Activated T-cell treated with anti-CD3 and anti-CD28 coated beads, Interleukin-2, amount 50 U/mL, for 72 hours (primary cell): Measurements from ENCODE around the gene POLR1A. TPM values are rescaled to one million over a fixed set of nuclear protein-coding genes. Genes with fewer than 3 reads are reported as not detected.

Experiments used
- ATAC-seq, 2 donors: fragments of 150-1000 bp; cut with Tn5 transposase; replicated peaks in 1 of 2; 2 replicates each; pipeline ENCODE4 v1.10.0; 2021; ENCODE audit warnings: moderate library complexity in 2 of 2, mild to moderate bottlenecking in 1 of 2
- DNase-seq, 2 donors: peaks; one replicate each; pipeline ENCODE4 v3.0.0; 2021 to 2022; ENCODE audit warnings: mixed read lengths in 1 of 2
- H3K27ac Mint-ChIP-seq: one replicate; pipeline ENCODE4 v1.8.0; 2022; ENCODE audit warnings: mild to moderate bottlenecking, moderate library complexity, mixed read lengths
- H3K27me3 Mint-ChIP-seq: one replicate; pipeline ENCODE4 v1.8.0; 2022; ENCODE audit warnings: low read depth, mixed read lengths
- H3K36me3 Mint-ChIP-seq, 2 donors: one replicate each; pipeline ENCODE4 v1.8.0; 2022; ENCODE audit warnings: mixed read lengths in 2 of 2, mild to moderate bottlenecking in 1 of 2; ENCODE audit not compliant: insufficient read depth in 2 of 2
- H3K4me1 Mint-ChIP-seq: one replicate; pipeline ENCODE4 v1.8.0; 2022; ENCODE audit warnings: low read depth, mixed read lengths
- H3K4me3 Mint-ChIP-seq, 2 donors: one replicate each; pipeline ENCODE4 v1.8.0; 2022; ENCODE audit warnings: mild to moderate bottlenecking in 2 of 2, mixed read lengths in 2 of 2, moderate library complexity in 2 of 2
- H3K9me3 Mint-ChIP-seq, 2 donors: one replicate each; pipeline ENCODE4 v1.8.0; 2022; ENCODE audit warnings: mixed read lengths in 2 of 2
- total RNA-seq, 2 donors: library from RNA; stranded (reverse); gene quantifications; one replicate each; pipeline ENCODE4 v1.2.3, GENCODE V29; 2022

Gene POLR1A
- total RNA-seq, 2 donors from 2014 or later, result 23.5 to 28.0 TPM

DNA sequence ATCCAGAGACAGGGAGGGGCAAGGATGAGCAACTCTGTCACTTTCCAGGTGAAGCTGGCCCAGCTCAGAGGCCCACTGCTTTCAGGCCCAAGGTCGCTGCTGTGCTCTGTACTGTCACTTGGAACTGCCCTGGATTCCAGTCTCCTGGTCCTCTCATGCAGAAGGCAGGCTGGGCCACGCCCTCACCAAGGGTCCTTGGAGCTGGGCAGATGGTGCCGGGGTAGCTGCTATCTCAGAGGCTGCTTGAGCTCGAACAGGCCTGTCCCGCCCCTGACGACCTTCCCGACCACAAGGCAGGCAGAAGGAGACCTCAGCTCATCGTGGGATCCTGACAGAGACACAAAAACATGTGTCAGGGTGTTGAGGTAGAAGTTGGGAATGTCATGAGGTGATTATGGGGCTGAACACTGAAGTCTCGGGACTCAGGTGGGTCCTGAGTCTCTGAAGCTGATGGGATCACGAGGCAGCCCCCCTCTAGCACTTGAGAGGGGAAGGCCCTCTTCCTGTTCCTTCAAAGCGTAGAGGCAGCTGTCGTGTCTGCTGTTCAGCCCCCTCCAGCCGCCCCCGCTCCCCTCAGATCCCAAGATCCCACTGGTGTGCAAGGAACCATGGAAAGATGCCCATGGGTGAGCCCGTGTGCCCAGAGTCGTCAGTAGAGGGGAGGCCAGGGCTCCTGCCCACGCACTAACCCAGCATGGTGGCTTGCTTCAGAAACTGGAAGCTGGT is 78.3 kb downstream of the POLR1A start:
- Mint-ChIP-seq H3K4me1 (peaks cover 14% of the 10 kb centered on the region), H3K36me3 (peaks cover 10 to 21% of the 10 kb centered on the region in 2 donors), H3K27me3 (no peaks in the 10 kb centered on the region), H3K9me3 (no peaks in the 10 kb centered on the region), H3K4me3 (no peak overlapping the region), H3K27ac (no peak overlapping the region)
- DNase-seq (no peak), ATAC-seq (no peak)

DNA sequence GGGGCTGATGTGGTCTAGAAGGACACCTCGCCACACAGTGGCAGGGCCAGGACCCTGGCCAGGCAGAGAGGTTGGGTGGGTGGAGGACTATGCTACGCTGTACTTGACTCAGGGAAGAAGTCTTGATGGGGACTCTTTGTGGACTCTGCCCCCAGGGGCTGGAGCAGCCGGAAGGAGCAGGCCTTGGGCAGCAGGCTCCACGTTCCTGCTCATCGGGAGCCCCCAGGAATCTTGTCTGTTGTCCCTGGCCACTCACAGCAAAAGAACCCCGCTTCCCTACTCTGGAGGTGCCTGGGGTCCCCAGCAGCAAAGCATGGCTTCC is 79.0 kb downstream of the POLR1A start:
- H3K27me3 Mint-ChIP-seq, result no peaks in the 10 kb centered on the region
- ATAC-seq (no peak), DNase-seq (no peak)
- H3K27ac Mint-ChIP-seq, result no peak overlapping the region
- no peaks in the 10 kb centered on the region for H3K9me3 Mint-ChIP-seq
- H3K4me1 Mint-ChIP-seq, result peaks cover 14% of the 10 kb centered on the region
- peaks cover 7 to 17% of the 10 kb centered on the region in 2 donors for H3K36me3 Mint-ChIP-seq
- H3K4me3 Mint-ChIP-seq, result no peak overlapping the region

- Mint-ChIP-seq H3K9me3 (no peaks in the 10 kb centered on the region), H3K4me1 (peaks cover 10% of the 10 kb centered on the region), H3K27ac (no peak overlapping the region), H3K4me3 (no peak overlapping the region), H3K36me3 (peaks cover 7 to 13% of the 10 kb centered on the region in 2 donors), H3K27me3 (no peaks in the 10 kb centered on the region)
- ATAC-seq (no peak), DNase-seq (no peak)
These were observed 79.5 kb downstream of the POLR1A start for GRCh38 chr2:86025976-86026743.

GRCh38 chr2:86025229-86025820 is 80.4 kb downstream of the POLR1A start:
- DNase-seq (no peak), ATAC-seq (no peak)
- H3K9me3 Mint-ChIP-seq, result no peaks in the 10 kb centered on the region
- H3K27ac Mint-ChIP-seq, result no peak overlapping the region
- no peak overlapping the region for H3K4me3 Mint-ChIP-seq
- H3K27me3 Mint-ChIP-seq, result no peaks in the 10 kb centered on the region
- peaks cover 10% of the 10 kb centered on the region for H3K4me1 Mint-ChIP-seq
- H3K36me3 Mint-ChIP-seq, result peaks cover 4 to 10% of the 10 kb centered on the region in 2 donors

DNA sequence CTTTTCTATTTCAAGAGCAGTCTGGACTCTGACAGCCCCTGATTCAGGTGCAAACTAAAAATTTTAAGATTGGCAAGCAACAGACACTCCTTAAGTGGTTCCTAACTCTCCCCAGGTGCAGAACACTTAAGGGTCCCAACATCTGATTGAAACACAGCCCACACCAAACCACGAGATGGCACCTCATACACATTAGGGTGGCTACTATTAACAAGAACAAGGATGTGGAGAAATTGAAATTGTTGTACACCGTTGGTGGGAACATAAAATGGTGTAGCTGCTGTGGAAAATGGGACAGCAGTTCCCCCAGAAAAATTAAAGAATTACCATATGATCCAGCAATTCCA is 82.3 kb downstream of the POLR1A start:
- Mint-ChIP-seq H3K36me3 (peaks cover 4 to 10% of the 10 kb centered on the region in 2 donors), H3K9me3 (no peaks in the 10 kb centered on the region), H3K27ac (no peak overlapping the region), H3K4me1 (peaks cover 10% of the 10 kb centered on the region), H3K27me3 (no peaks in the 10 kb centered on the region), H3K4me3 (no peak overlapping the region)
- DNase-seq (no peak), ATAC-seq (peak in 1 of 2 donors; percentile 9)

DNA sequence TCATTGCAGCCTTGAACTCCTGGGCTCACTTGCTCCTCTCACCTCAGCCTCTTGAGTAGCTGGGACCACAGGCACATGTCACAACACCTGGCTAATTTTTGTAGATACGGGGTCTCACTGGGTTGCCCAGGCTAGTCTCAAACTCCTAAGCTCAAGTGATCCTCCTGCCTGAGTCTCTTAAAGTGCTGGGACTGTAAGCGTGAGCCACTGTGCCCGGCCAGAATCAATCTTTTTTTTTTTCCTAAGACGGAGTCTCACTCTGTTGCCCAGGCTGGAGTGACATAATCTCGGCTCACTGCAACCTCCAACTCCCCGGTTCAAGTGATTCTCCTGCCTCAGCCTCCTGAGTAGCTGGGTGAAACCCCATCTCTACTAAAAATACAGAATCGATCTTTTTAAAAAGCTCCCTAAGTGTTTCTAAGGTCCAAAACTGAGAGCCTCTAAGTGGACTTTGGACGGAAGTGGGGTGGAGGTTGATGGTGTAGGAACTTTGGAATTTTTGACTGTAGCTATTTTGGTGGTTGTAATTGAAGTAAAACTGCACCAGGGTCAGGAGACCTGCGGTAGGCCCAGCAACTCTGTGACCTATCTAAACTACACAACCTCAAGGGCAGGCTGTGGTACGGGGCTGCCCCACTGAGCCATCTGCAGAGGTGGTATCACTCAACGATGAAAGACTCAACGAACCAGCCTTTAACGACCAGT is 82.9 kb downstream of the POLR1A start:
- peaks cover 4 to 10% of the 10 kb centered on the region in 2 donors for H3K36me3 Mint-ChIP-seq
- no peaks in the 10 kb centered on the region for H3K27me3 Mint-ChIP-seq
- H3K27ac Mint-ChIP-seq, result no peak overlapping the region
- no peak for DNase-seq
- peak; percentile 39 to 65 for ATAC-seq
- no peaks in the 10 kb centered on the region for H3K9me3 Mint-ChIP-seq
- no peak overlapping the region for H3K4me3 Mint-ChIP-seq
- peaks cover 10% of the 10 kb centered on the region for H3K4me1 Mint-ChIP-seq

DNA sequence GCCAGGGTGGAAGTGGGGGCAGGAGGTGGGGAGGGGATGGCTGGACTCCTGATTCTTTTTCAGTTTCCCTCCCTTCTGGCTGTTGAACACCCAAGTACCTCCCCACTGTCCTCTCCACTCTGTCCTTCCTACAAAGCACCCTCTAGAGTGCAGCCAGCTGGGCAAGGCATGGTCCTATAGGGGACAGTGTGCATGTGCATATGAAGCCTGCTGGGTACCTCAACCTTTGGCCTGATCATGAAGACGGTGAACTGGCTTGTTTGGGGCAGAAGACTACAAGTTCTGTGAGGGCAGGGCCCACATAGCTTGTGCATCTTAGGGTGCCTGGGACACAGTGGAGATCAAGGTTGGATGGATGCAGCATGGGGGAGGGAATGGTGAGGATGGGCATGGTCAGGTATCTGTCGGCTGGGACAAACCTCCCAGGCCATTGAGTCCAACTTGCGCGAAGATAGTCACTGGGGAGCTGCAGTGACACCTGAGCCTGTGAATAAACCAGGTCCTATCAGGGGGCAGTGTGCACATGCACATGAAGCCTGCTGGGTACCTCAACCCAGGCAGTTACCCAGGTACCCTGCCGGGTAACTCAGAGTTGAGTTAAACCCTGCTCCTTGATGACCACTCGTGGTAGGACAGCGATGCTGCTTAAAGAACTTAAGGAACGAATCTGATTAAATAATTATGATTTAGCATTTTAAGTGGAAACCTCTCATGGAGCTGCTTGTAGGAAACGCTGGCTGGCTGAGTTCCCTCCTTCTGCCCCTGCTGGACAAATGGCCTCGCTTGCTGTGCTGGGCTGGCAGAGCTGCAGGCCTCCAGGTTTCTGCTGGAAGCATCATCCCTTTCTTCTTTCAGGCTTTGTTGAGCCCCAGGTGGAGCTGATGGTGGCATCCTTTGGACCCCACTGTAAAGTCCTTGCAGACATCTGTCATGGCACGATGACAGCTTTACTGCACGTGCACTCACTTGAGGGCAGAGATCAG is 84.0 kb downstream of the POLR1A start:
- no peak for ATAC-seq
- no peak overlapping the region for H3K4me3 Mint-ChIP-seq
- peaks cover 2 to 3% of the 10 kb centered on the region in 2 donors for H3K36me3 Mint-ChIP-seq
- no peak for DNase-seq
- no peaks in the 10 kb centered on the region for H3K27me3 Mint-ChIP-seq
- H3K4me1 Mint-ChIP-seq, result peaks cover 19% of the 10 kb centered on the region
- no peaks in the 10 kb centered on the region for H3K9me3 Mint-ChIP-seq
- H3K27ac Mint-ChIP-seq, result no peak overlapping the region

GRCh38 chr2:86020984-86021383 is 84.7 kb downstream of the POLR1A start:
- Mint-ChIP-seq H3K27ac (no peak overlapping the region), H3K4me1 (peaks cover 20% of the 10 kb centered on the region), H3K27me3 (no peaks in the 10 kb centered on the region), H3K9me3 (no peaks in the 10 kb centered on the region), H3K4me3 (no peak overlapping the region), H3K36me3 (peaks cover 2 to 3% of the 10 kb centered on the region in 2 donors)
- ATAC-seq (no peak), DNase-seq (no peak)

- no peak for DNase-seq
- Mint-ChIP-seq H3K9me3 (peaks cover 3 to 5% of the 10 kb centered on the region in 2 donors), H3K36me3 (peaks cover 2 to 5% of the 10 kb centered on the region in 2 donors), H3K4me3 (no peak overlapping the region), H3K4me1 (peaks cover 20% of the 10 kb centered on the region), H3K27me3 (no peaks in the 10 kb centered on the region), H3K27ac (no peak overlapping the region)
- no peak for ATAC-seq
These were observed 86.6 kb downstream of the POLR1A start for GRCh38 chr2:86019121-86019520.

GRCh38 chr2:86017901-86018896 is 87.5 kb downstream of the POLR1A start:
- ATAC-seq, result peak in 1 of 2 donors; percentile 22
- Mint-ChIP-seq H3K27ac (no peak overlapping the region), H3K27me3 (no peaks in the 10 kb centered on the region), H3K9me3 (peaks cover 5 to 6% of the 10 kb centered on the region in 2 donors), H3K36me3 (peaks cover 1 to 4% of the 10 kb centered on the region in 2 donors), H3K4me1 (peaks cover 16% of the 10 kb centered on the region), H3K4me3 (no peak overlapping the region)
- DNase-seq, result no peak

DNA sequence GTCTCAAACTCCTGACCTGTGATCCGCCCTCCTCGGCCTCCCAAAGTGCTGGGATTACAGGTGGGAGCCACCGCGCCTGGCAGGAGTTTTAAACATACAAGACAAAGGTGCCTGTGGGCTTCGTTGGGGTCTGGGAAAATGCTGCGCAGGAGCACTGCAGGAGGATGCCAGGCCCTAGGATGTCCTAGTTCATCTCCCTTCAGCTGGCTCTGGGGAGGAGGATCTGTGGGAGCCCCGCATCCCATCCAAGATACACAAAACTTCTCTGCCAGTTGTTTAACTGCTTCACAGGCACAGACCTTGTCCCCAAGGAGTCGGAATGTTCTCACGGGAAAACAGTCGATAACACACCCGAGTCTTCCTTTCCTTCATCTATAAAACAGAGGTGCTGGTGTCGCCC is 89.1 kb downstream of the POLR1A start:
- Mint-ChIP-seq H3K27ac (no peak overlapping the region), H3K4me3 (peak overlapping the region in 1 of 2 donors; percentile 35)

More for the DNA sequence above, 89.1 kb downstream of the POLR1A start:
- Mint-ChIP-seq H3K36me3 (peaks cover 1 to 4% of the 10 kb centered on the region in 2 donors), H3K4me1 (peaks cover 10% of the 10 kb centered on the region), H3K9me3 (peaks cover 5 to 6% of the 10 kb centered on the region in 2 donors), H3K27me3 (no peaks in the 10 kb centered on the region)
- no peak for ATAC-seq
- no peak for DNase-seq
